Mesendoderm (in vitro differentiated cells): Measurements from ENCODE around the gene RPL27A. TPM values are rescaled to one million over a fixed set of nuclear protein-coding genes. Genes with fewer than 3 reads are reported as not detected.

ENCODE experiments used
- DNase-seq: peaks from one replicate; pipeline ENCODE4 v3.0.0; 2013
- H2AK5ac ChIP-seq: 2 replicates; pipeline ENCODE4 v1.6.1; 2013; ENCODE audit warnings: low read length, inconsistent platforms
- H2BK120ac ChIP-seq: 2 replicates; pipeline ENCODE4 v1.6.1; 2013; ENCODE audit warnings: low read depth, mild to moderate bottlenecking, low read length, moderate library complexity, mixed read lengths
- H2BK15ac ChIP-seq: replicated peaks from 2 replicates; pipeline ENCODE4 v1.6.1; 2013; ENCODE audit warnings: low read depth, mild to moderate bottlenecking, moderate library complexity
- H2BK5ac ChIP-seq: 2 replicates; pipeline ENCODE4 v1.6.1; 2013; ENCODE audit warnings: low read length, inconsistent platforms
- H3K18ac ChIP-seq: 2 replicates; pipeline ENCODE4 v1.6.1; 2013; ENCODE audit warnings: mild to moderate bottlenecking, low read length, mixed read lengths
- H3K23ac ChIP-seq: one replicate; pipeline ENCODE4 v1.6.1; 2013; ENCODE audit warnings: low read length
- H3K27ac ChIP-seq: 2 replicates; pipeline ENCODE4 v1.5.1; 2013; ENCODE audit warnings: low read depth, mild to moderate bottlenecking, inconsistent platforms, low read length, moderate library complexity
- H3K27me3 ChIP-seq: 2 replicates; pipeline ENCODE4 v1.6.1; 2013; ENCODE audit warnings: low read length, control low read depth, mild to moderate bottlenecking, inconsistent platforms; ENCODE audit not compliant: insufficient read depth, poor library complexity
- H3K36me3 ChIP-seq: 2 replicates; pipeline ENCODE4 v1.6.1; 2013; ENCODE audit warnings: low read length, inconsistent platforms; ENCODE audit not compliant: control insufficient read depth, insufficient read depth
- H3K4ac ChIP-seq: one replicate; pipeline ENCODE4 v1.6.1; 2013; ENCODE audit warnings: low read depth, mild to moderate bottlenecking, low read length, moderate library complexity
- H3K4me1 ChIP-seq: 2 replicates; pipeline ENCODE4 v1.6.1; 2013; ENCODE audit warnings: low read depth, low read length, inconsistent platforms; ENCODE audit not compliant: control insufficient read depth
- H3K4me2 ChIP-seq: 2 replicates; pipeline ENCODE4 v1.6.1; 2013; ENCODE audit warnings: low read length
- H3K4me3 ChIP-seq: 2 replicates; pipeline ENCODE4 v1.5.1; 2013; ENCODE audit warnings: mild to moderate bottlenecking, low read length
- H3K56ac ChIP-seq: one replicate; pipeline ENCODE4 v1.6.1; 2013; ENCODE audit warnings: low read length
- H3K79me1 ChIP-seq: 2 replicates; pipeline ENCODE4 v1.6.1; 2013; ENCODE audit warnings: low read length, inconsistent platforms
- H3K79me2 ChIP-seq: 2 replicates; pipeline ENCODE4 v1.6.1; 2013; ENCODE audit warnings: mild to moderate bottlenecking, low read length; ENCODE audit not compliant: control insufficient read depth, insufficient read depth
- H3K9ac ChIP-seq: 2 replicates; pipeline ENCODE4 v1.6.1; 2013; ENCODE audit warnings: low read length, inconsistent platforms
- H4K5ac ChIP-seq: one replicate; pipeline ENCODE4 v1.6.1; 2013; ENCODE audit warnings: low read length
- H4K8ac ChIP-seq: one replicate; pipeline ENCODE4 v1.6.1; 2013; ENCODE audit warnings: low read depth, mild to moderate bottlenecking, control low read depth, low read length, moderate library complexity
- WGBS: extraction: QIAGEN DNeasy Blood & Tissue Kit; methylation state at CpG from one replicate; pipeline ENCODE4 v1.1.7; 2013; ENCODE audit warnings: low lambda C conversion rate, missing lambda C conversion rate; ENCODE audit not compliant: insufficient coverage; ENCODE audit errors: extremely low coverage; 5-methylcytosine and 5-hydroxymethylcytosine counted together
- polyA plus RNA-seq, 2 experiments: library from polyadenylated mRNA; stranded (reverse); fragments of 200-250 nt; gene quantifications; one replicate each; pipeline ENCODE4 v1.2.3, GENCODE V29; 2013

RPL27A gene
- polyA plus RNA-seq (2013, experiment 1 of 2), result 2,670 TPM
- polyA plus RNA-seq (2013, experiment 2 of 2), result 2,699 TPM

GRCh38 chr11:8682303-8683114 is at the start of gene RPL27A, which contains the start of gene TRIM66:
TSS of gene RPL27A (plus strand) at chr11:8682792. CDS start at chr11:8682814, 22 bp downstream.
TSS of gene TRIM66 (minus strand) at chr11:8682665. CDS start at chr11:8672274, 10,391 bp downstream.
- peak within 1 kb of the TSS; percentile 97 for H4K5ac ChIP-seq
- peak within 1 kb of the TSS; percentile 78 for H2AK5ac ChIP-seq
- peak within 1 kb of the TSS; percentile 100 for H3K9ac ChIP-seq
- peaks cover 12% of the 10 kb centered on the region for H3K36me3 ChIP-seq
- peaks cover 2% of the 10 kb centered on the region for H3K4me1 ChIP-seq
- no CpG with 5 or more reads among the region's 67 CpGs for WGBS
- H2BK120ac ChIP-seq, result no peak within 1 kb of the TSS
- peak within 1 kb of the TSS; percentile 97 for H3K4ac ChIP-seq
- H3K23ac ChIP-seq, result peak within 1 kb of the TSS; percentile 92
- peak within 1 kb of the TSS; percentile 97 for H3K4me3 ChIP-seq
- peaks cover 7% of the 10 kb centered on the region for H3K79me1 ChIP-seq
- H3K4me2 ChIP-seq, result peak within 1 kb of the TSS; percentile 70
- H3K18ac ChIP-seq, result peak within 1 kb of the TSS; percentile 93
- DNase-seq, result peak; percentile 98
- peaks cover 27% of the 10 kb centered on the region for H3K79me2 ChIP-seq
- H3K27ac ChIP-seq, result peak within 1 kb of the TSS; percentile 96
- peak within 1 kb of the TSS; percentile 100 for H3K56ac ChIP-seq
- H2BK5ac ChIP-seq, result peak within 1 kb of the TSS; percentile 93
- peak within 1 kb of the TSS; percentile 95 for H4K8ac ChIP-seq
- no peaks in the 10 kb centered on the region for H3K27me3 ChIP-seq
- no peak within 1 kb of the TSS for H2BK15ac ChIP-seq

GRCh38 chr11:8634498-8634897 is 48.1 kb upstream of the RPL27A start:
- Histone ChIP-seq H2BK15ac (no peak overlapping the region), H3K27me3 (no peaks in the 10 kb centered on the region), H3K9ac (no peak overlapping the region), H3K4me1 (no peaks in the 10 kb centered on the region), H3K79me2 (no peaks in the 10 kb centered on the region), H3K4ac (no peak overlapping the region), H3K4me3 (no peak overlapping the region), H2BK120ac (no peak overlapping the region), H3K18ac (no peak overlapping the region), H3K27ac (no peak overlapping the region), H3K79me1 (no peaks in the 10 kb centered on the region), H2AK5ac (no peak overlapping the region), H4K5ac (no peak overlapping the region), H2BK5ac (no peak overlapping the region), H3K56ac (no peak overlapping the region), H3K36me3 (no peaks in the 10 kb centered on the region), H3K23ac (no peak overlapping the region), H4K8ac (no peak overlapping the region), H3K4me2 (no peak overlapping the region)
- whole genome bisulfite sequencing, result no CpG with 5 or more reads among the region's 6 CpGs
- DNase-seq, result no peak

DNA sequence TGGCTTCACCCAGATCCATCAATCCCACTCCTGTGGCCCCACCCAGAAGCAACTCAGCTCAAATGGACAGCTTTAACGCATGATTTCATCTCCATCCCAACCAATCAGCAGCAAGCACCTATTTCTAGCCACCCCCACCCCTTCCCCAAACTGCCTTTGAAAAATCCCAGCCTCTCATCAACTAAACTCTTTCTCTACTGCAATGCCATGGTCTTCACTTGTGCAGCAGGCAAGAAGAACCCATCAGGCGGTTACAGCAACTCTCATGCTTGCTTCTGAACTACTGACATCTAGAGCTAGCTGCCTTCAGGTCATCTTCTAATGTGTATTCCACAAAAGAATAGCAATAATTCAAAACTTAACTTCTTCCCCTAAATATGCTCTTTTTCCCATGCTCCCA is 46.5 kb upstream of the RPL27A start:
- Histone ChIP-seq H3K18ac (no peak overlapping the region), H3K27me3 (no peaks in the 10 kb centered on the region), H3K9ac (no peak overlapping the region), H3K23ac (no peak overlapping the region), H2BK5ac (no peak overlapping the region), H2BK120ac (no peak overlapping the region), H3K79me1 (no peaks in the 10 kb centered on the region), H3K27ac (no peak overlapping the region), H3K36me3 (no peaks in the 10 kb centered on the region), H3K79me2 (no peaks in the 10 kb centered on the region), H2AK5ac (no peak overlapping the region), H2BK15ac (no peak overlapping the region), H3K4me2 (no peak overlapping the region), H3K4me1 (no peaks in the 10 kb centered on the region), H3K4ac (no peak overlapping the region), H4K5ac (no peak overlapping the region), H3K56ac (no peak overlapping the region), H3K4me3 (no peak overlapping the region), H4K8ac (no peak overlapping the region)
- no peak for DNase-seq
- no CpG with 5 or more reads among the region's 2 CpGs for WGBS

GRCh38 chr11:8638300-8638699 is 44.3 kb upstream of the RPL27A start:
- Histone ChIP-seq H3K18ac (no peak overlapping the region), H4K8ac (no peak overlapping the region), H2BK5ac (no peak overlapping the region), H3K27me3 (no peaks in the 10 kb centered on the region), H3K79me1 (no peaks in the 10 kb centered on the region), H2BK15ac (no peak overlapping the region), H3K36me3 (no peaks in the 10 kb centered on the region), H2AK5ac (no peak overlapping the region), H3K4me2 (no peak overlapping the region), H3K23ac (no peak overlapping the region), H3K4ac (no peak overlapping the region), H4K5ac (no peak overlapping the region), H3K79me2 (no peaks in the 10 kb centered on the region), H2BK120ac (no peak overlapping the region), H3K27ac (no peak overlapping the region), H3K4me3 (no peak overlapping the region), H3K56ac (no peak overlapping the region), H3K4me1 (no peaks in the 10 kb centered on the region), H3K9ac (no peak overlapping the region)
- no peak for DNase-seq
- no CpG with 5 or more reads among the region's 5 CpGs for WGBS

DNA sequence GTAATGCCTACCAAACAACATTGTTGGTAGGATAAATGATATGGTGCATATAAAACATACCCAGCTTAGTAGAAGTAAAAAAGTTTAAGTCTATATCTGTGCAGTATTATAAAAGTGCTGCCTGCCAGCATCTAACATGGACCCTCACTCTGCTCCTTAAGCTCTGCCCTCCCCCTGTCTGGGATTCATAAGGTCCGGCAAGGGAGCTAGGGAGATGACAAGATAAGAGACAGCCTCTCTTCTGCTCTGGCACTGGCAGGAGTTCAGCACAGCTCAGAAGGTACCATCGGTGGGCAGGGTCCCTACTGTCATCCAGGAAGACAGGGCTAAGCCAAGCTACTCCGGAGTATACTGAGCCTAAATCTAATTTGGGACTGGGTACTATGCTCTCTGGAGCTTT is 42.9 kb upstream of the RPL27A start:
- WGBS, result no CpG with 5 or more reads among the region's 3 CpGs
- Histone ChIP-seq H3K36me3 (no peaks in the 10 kb centered on the region), H3K4me2 (no peak overlapping the region), H2BK5ac (no peak overlapping the region), H2BK120ac (no peak overlapping the region), H2BK15ac (no peak overlapping the region), H3K27me3 (no peaks in the 10 kb centered on the region), H3K9ac (no peak overlapping the region), H3K56ac (no peak overlapping the region), H3K23ac (no peak overlapping the region), H2AK5ac (no peak overlapping the region), H3K79me1 (no peaks in the 10 kb centered on the region), H3K4me1 (no peaks in the 10 kb centered on the region), H4K5ac (no peak overlapping the region), H4K8ac (no peak overlapping the region), H3K4me3 (no peak overlapping the region), H3K18ac (no peak overlapping the region), H3K27ac (no peak overlapping the region), H3K79me2 (no peaks in the 10 kb centered on the region), H3K4ac (no peak overlapping the region)
- no peak for DNase-seq
